C4-2B (cell line): ENCODE measurements around the gene PLEKHG4.

ENCODE experiments used
- H3K27ac ChIP-seq: fragments of 450-650 bp; 2 replicates; pipeline ENCODE4 v1.5.1; 2017
- ZFX ChIP-seq: fragments of 450-650 bp; IDR thresholded peaks from 2 replicates; pipeline ENCODE4 v1.6.1; 2017
- TF ChIP-seq, protein P1 (sequence below): fragments of 450-650 bp; conservative IDR thresholded peaks from 2 replicates; pipeline ENCODE4 v1.5.1; 2017; ENCODE audit warnings: mild to moderate bottlenecking

Gene PLEKHG4

GRCh38 chr16:67329901-67330300 lies 50.6 kb downstream of the PLEKHG4 start:
- no peak overlapping the region for H3K27ac ChIP-seq
- no peak for TF ChIP-seq ZFX
- TF ChIP-seq, protein P1, sequence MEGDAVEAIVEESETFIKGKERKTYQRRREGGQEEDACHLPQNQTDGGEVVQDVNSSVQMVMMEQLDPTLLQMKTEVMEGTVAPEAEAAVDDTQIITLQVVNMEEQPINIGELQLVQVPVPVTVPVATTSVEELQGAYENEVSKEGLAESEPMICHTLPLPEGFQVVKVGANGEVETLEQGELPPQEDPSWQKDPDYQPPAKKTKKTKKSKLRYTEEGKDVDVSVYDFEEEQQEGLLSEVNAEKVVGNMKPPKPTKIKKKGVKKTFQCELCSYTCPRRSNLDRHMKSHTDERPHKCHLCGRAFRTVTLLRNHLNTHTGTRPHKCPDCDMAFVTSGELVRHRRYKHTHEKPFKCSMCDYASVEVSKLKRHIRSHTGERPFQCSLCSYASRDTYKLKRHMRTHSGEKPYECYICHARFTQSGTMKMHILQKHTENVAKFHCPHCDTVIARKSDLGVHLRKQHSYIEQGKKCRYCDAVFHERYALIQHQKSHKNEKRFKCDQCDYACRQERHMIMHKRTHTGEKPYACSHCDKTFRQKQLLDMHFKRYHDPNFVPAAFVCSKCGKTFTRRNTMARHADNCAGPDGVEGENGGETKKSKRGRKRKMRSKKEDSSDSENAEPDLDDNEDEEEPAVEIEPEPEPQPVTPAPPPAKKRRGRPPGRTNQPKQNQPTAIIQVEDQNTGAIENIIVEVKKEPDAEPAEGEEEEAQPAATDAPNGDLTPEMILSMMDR, result no peak

DNA sequence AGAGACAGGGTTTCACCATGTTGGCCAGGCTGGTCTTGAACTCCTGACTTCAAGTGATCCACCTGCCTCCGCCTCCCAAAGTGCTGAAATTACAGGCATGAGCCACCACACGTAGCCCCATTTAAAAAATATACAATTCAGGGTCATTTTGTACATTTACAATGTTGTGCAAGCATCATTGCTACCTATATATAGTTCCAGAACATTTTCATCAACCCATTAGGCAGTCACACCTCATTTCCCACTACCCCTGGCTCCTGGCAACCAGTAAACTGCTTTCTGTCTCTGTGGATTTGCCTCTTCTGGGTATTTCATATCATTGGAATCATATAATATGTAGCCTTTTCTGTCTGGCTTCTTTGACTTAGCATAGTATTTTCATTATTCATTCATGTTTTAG lies 54.0 kb downstream of the PLEKHG4 start:
- no peak for TF ChIP-seq ZFX
- H3K27ac ChIP-seq, result no peak overlapping the region

DNA sequence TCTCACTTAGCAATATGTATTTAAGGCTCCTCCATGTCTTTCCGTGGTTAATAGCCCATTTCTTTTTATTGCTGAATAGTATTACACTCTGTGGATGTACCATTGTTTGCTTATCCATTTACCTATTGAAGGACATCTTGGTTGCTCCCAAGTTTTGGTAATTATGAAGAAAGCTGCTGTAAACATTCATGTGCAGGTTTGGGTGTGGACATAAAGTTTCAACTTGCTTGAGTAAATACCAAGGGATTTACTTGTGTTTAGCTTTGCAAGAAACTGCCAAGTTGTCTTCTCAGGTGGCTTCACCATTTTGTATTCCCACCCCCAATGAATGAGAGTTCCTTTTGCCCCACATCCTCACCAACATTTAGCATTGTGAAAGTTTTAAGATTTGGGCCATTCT lies 56.8 kb downstream of the PLEKHG4 start:
- H3K27ac ChIP-seq, result peak overlapping the region; percentile 69
- TF ChIP-seq ZFX, result no peak
- TF ChIP-seq, protein P1, result no peak

GRCh38 chr16:67336648-67337047 lies 57.3 kb downstream of the PLEKHG4 start:
- peak overlapping the region; percentile 40; the same call in 1 of the 2 replicates for H3K27ac ChIP-seq
- TF ChIP-seq ZFX, result no peak
- TF ChIP-seq, protein P1, result no peak
